SU-DHL-6 (cell line): ENCODE results near the gene ARPP21.
A peak's percentile ranks its signal among the peaks of the same experiment; 100 is the strongest.

Experiments
- H2AFZ ChIP-seq: fragments of 200-600 bp; sonication (generic); 2 replicates; pipeline ENCODE4 v1.6.1; 2014; ENCODE audit warnings: low read depth, mild to moderate bottlenecking, moderate library complexity, mixed read lengths, antibody characterized with exemption, low read length; ENCODE audit not compliant: severe bottlenecking
- H3F3A ChIP-seq: fragments of 200-600 bp; shearing (Covaris generic); 2 replicates; pipeline ENCODE4 v1.6.0; 2016; ENCODE audit warnings: antibody characterized with exemption, mild to moderate bottlenecking; ENCODE audit not compliant: insufficient read depth
- H3K27ac ChIP-seq: fragments of 200-600 bp; sonication (generic); 2 replicates; pipeline ENCODE4 v1.5.1; 2016; ENCODE audit warnings: low read depth, mild to moderate bottlenecking, low read length, moderate library complexity, mixed read lengths
- H3K27me3 ChIP-seq: fragments of 200-600 bp; sonication (generic), shearing (Covaris generic); 2 replicates; pipeline ENCODE4 v1.6.0; 2014; ENCODE audit warnings: mild to moderate bottlenecking, low read length
- H3K36me3 ChIP-seq: fragments of 200-600 bp; sonication (generic); 2 replicates; pipeline ENCODE4 v1.6.1; 2014; ENCODE audit warnings: mild to moderate bottlenecking, low read length, mixed read lengths
- H3K4me2 ChIP-seq: fragments of 300-600, 200-600 bp; shearing (Covaris generic), sonication (generic); 2 replicates; pipeline ENCODE4 v1.6.0; 2014; ENCODE audit warnings: low read length, low read depth, mild to moderate bottlenecking; ENCODE audit not compliant: poor library complexity, severe bottlenecking
- H3K4me3 ChIP-seq: fragments of 200-600 bp; sonication (generic); 2 replicates; pipeline ENCODE4 v1.5.1; 2014; ENCODE audit warnings: antibody characterized with exemption, low read length, mild to moderate bottlenecking, mixed read lengths; ENCODE audit not compliant: insufficient read depth, poor library complexity, severe bottlenecking
- H3K79me2 ChIP-seq: fragments of 200-600 bp; sonication (generic); 2 replicates; pipeline ENCODE4 v1.6.1; 2014; ENCODE audit warnings: mild to moderate bottlenecking, low read length, moderate library complexity; ENCODE audit not compliant: insufficient read depth
- H3K9ac ChIP-seq: fragments of 200-600 bp; sonication (generic); 2 replicates; pipeline ENCODE4 v1.7.0; 2014; ENCODE audit warnings: mild to moderate bottlenecking, low read length
- H3K9me2 ChIP-seq: fragments of 200-600 bp; sonication (generic); replicated peaks from 2 replicates; pipeline ENCODE4 v1.6.1; 2014; ENCODE audit warnings: low read length; ENCODE audit not compliant: insufficient read depth
- H3K9me3 ChIP-seq: fragments of 200-600 bp; sonication (generic); 2 replicates; pipeline ENCODE4 v1.6.1; 2014; ENCODE audit warnings: low read length, mixed read lengths; ENCODE audit not compliant: insufficient read depth
- H4K20me1 ChIP-seq: fragments of 200-600 bp; sonication (generic); 2 replicates; pipeline ENCODE4 v1.6.1; 2014; ENCODE audit warnings: low read depth, mild to moderate bottlenecking, antibody characterized with exemption, low read length, moderate library complexity, mixed read lengths
- EZH2phosphoT487 ChIP-seq: fragments of 200-600 bp; sonication (generic), shearing (Covaris generic); conservative IDR thresholded peaks from 2 replicates; pipeline ENCODE4 v1.6.1; 2018; ENCODE audit warnings: mild to moderate bottlenecking, antibody characterized with exemption, low read length, moderate library complexity, mixed read lengths
- TF ChIP-seq, protein P1 (sequence below): fragments of 200-600 bp; sonication (generic); IDR thresholded peaks from one replicate; pipeline ENCODE4 v1.5.1; 2017; ENCODE audit warnings: antibody characterized with exemption, mild to moderate bottlenecking, low read length, moderate library complexity; ENCODE audit not compliant: insufficient read depth, poor library complexity, severe bottlenecking

ARPP21 gene

GRCh38 chr3:35659768-35660167, 20.4 kb downstream of the ARPP21 start:
- no peaks in the 10 kb centered on the region for H3K27me3 ChIP-seq
- no peak overlapping the region for H3K4me3 ChIP-seq
- H3F3A ChIP-seq = peaks cover under 1% of the 10 kb centered on the region
- no peaks in the 10 kb centered on the region for H4K20me1 ChIP-seq
- no peak overlapping the region for H3K9ac ChIP-seq
- H2AFZ ChIP-seq = peak overlapping the region; percentile 6
- H3K36me3 ChIP-seq = no peaks in the 10 kb centered on the region
- TF ChIP-seq, protein P1, sequence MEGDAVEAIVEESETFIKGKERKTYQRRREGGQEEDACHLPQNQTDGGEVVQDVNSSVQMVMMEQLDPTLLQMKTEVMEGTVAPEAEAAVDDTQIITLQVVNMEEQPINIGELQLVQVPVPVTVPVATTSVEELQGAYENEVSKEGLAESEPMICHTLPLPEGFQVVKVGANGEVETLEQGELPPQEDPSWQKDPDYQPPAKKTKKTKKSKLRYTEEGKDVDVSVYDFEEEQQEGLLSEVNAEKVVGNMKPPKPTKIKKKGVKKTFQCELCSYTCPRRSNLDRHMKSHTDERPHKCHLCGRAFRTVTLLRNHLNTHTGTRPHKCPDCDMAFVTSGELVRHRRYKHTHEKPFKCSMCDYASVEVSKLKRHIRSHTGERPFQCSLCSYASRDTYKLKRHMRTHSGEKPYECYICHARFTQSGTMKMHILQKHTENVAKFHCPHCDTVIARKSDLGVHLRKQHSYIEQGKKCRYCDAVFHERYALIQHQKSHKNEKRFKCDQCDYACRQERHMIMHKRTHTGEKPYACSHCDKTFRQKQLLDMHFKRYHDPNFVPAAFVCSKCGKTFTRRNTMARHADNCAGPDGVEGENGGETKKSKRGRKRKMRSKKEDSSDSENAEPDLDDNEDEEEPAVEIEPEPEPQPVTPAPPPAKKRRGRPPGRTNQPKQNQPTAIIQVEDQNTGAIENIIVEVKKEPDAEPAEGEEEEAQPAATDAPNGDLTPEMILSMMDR = peak; percentile 54
- TF ChIP-seq EZH2phosphoT487 = no peak
- no peaks in the 10 kb centered on the region for H3K9me3 ChIP-seq
- H3K27ac ChIP-seq = no peak overlapping the region
- H3K79me2 ChIP-seq = no peaks in the 10 kb centered on the region
- peak overlapping the region; percentile 0 for H3K4me2 ChIP-seq
- H3K9me2 ChIP-seq = no peaks in the 10 kb centered on the region

DNA sequence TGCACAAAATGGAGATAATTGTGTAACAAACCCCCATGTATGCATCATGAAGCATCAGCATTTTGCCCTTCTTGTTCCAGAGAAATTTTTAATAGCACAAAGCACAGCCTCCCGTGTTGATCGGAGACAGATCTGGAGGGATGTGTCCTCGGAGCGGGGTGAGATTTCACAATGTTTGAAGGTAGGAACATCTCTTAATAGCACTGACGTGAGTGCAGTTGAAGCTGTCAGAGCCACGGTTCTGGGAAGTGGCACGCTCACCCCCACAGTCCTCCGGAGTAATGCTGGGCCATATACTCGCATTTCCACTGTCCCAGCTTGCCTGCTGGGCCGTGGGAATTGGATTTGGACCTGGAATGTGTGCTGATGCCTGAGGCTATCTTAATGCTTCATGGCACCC, 24.1 kb downstream of the ARPP21 start:
- Histone ChIP-seq H2AFZ (no peak overlapping the region), H3K9me3 (no peaks in the 10 kb centered on the region), H3K4me2 (no peak overlapping the region), H3K9me2 (no peaks in the 10 kb centered on the region), H3K36me3 (no peaks in the 10 kb centered on the region), H3K27me3 (no peaks in the 10 kb centered on the region), H3K9ac (no peak overlapping the region), H3F3A (peaks cover 32% of the 10 kb centered on the region), H3K27ac (no peak overlapping the region), H3K4me3 (no peak overlapping the region), H4K20me1 (no peaks in the 10 kb centered on the region), H3K79me2 (no peaks in the 10 kb centered on the region; the same call in 1 of the 2 replicates)
- TF ChIP-seq, protein P1 = no peak
- no peak for TF ChIP-seq EZH2phosphoT487

GRCh38 chr3:35664460-35664919, 25.2 kb downstream of the ARPP21 start:
- TF ChIP-seq EZH2phosphoT487 = no peak
- TF ChIP-seq, protein P1 = no peak
- H3K4me3 ChIP-seq = peak overlapping the region; percentile 36
- no peaks in the 10 kb centered on the region for H3K9me3 ChIP-seq
- peak overlapping the region; percentile 48 for H3K9ac ChIP-seq
- H3K4me2 ChIP-seq = peak overlapping the region; percentile 84
- no peaks in the 10 kb centered on the region; the same call in 1 of the 2 replicates for H3K79me2 ChIP-seq
- H2AFZ ChIP-seq = no peak overlapping the region
- no peaks in the 10 kb centered on the region for H4K20me1 ChIP-seq
- peaks cover 43% of the 10 kb centered on the region for H3F3A ChIP-seq
- no peaks in the 10 kb centered on the region for H3K27me3 ChIP-seq
- H3K27ac ChIP-seq = peak overlapping the region; percentile 99
- no peaks in the 10 kb centered on the region for H3K36me3 ChIP-seq
- H3K9me2 ChIP-seq = no peaks in the 10 kb centered on the region
